ENCODE data around the gene ADGRG2.

Gene ADGRG2

DNA sequence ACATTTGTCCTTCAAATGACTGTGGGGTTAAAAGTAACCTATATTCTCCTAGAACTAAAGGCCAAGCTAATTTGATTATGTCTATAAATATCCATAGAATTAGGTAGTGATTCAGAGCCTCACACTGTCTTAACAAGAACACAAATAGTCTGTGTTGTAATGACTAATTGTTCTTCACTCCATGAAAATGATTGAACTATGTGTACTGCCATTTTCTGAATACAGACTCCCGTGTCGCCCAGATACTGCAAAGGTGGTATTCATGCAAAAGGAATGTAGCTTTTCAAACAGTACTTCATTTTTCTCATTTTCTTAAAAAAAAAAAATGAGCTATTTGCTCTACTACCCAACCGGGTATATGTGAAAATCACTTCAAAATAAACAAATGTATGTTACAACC lies 127.0 kb downstream of the ADGRG2 start:
- DNase-seq = no peak

DNA sequence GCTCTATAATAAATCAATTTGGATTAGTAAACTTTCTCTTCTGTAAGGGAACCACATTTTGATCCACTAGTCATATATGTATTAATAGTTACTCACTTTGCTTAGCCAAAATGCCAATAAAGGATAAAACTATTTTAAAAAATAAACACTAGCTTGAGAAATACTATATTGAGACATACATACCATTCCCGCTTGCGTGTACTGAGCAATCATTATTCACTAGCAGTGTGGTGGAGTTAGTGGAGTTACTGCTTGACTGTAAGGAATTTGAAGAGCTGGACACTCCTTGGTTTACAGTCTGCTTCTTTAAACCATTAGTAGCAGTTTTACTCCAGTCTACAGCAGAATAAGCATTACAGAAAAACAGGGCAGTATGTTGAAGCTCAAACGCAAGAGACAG lies 127.6 kb downstream of the ADGRG2 start:
- no peak for DNase-seq

DNA sequence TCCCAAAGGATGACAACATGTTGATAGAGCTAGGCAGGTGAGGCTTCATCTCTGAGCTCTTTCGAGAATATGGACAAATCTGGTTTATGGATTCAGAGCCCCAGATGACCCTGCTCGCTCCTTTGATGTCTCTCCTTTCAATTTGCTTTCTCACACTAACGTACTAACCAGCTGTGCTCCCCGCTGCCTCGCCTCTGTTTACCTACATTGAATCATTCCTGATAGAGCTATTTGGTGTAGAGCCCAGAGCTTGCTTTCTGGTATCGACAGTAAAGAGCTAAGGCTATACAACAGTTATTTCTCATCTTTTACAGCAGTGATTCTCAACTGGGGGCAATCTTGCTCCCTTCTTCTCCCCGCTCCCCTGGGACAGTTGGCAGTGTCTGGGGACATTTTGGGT lies 129.4 kb downstream of the ADGRG2 start:
- DNase-seq = no peak

DNA sequence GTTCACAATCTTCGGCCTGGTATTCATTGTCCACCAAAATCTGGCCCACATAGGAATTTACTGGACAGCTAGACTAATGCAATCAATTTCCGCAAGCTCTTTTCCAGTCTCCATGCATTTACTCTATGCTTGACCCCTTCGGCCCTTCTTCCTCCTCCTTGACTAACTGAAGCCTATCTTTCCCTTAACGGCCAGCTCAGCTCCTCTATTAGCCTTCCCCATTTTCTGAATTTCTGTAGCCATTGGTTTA lies 137.2 kb downstream of the ADGRG2 start:
- DNase-seq = no peak

DNA sequence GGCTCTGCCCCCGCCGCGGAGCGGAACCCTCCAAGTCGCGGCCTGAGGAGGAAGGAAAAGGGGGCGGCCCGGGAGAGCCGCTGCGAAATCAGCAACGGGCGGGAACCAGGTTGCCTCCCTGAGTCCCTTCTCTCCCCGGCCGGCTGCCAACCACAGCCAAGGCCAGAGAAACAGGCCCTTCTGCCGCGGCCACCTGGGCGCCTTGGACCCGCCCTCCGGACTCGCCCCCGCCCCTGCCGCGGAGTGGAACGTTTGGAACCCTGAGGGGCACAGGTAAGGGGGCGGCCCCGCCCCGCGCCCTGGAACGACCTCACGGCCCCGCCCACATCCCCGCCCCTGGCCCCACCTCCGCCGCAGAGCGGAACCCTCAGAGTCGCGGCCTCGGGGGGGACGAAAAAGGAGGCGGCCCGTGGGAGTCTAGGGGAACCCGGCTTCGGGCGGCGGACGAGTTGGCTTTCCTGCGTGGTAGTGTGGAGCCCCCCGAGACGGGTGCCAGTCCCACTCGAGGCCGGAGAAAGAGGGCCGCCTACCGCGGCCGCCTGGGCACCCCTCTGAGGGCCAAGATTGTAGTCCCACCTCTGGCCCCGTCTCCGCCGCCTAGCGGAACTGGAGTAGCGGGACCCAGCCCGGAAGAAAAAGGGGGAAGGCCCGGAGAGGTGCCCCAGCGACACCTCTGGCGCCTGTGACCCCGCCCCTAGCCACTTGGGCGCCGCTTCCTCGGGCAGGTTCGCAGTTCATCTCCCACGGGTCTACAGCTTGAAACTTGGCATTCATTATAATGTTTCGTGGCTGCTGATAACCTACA lies 137.7 kb downstream of the ADGRG2 start:
- DNase-seq = peak; percentile 86

DNA sequence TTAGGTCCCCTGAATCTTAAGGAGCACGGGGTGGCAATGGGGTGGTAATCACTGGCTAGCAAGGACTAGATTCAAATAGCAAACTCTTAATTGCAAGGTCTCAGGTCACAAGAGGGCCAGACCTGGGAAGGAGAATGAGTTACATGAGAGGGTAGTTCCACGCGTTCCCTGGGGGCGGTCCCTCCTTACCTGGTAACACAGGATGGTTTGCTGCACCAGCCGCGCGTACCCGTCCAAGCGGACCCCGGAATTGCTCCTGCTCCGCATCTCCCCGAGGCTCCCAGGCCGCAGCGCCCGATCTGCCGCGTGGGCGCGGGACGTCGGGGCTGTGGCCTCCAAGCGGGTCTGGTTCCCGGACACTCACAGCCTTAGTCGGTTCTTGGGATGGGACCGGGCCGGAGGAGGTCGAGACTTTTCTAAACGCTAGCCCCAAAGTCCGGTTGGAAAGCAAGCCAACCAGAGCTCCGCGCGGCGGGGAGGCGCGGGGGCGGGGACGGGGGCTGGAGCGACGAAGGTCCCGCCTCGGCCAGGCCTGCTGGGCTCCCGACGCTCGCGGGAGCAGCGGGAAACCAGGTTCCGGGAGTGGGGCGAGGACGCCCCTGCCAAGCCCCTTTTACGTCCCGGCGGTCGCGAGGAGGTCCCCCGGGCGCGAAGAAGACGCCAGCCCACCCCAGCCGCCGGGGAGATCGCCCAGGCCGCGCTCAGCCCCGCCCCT lies 138.4 kb downstream of the ADGRG2 start, which contains the start of gene PHKA2:
TSS of gene PHKA2 (minus strand) at position 449 of the 715 bp plus-strand sequence. CDS start at position 267, 182 bp downstream.
- no peak for DNase-seq

DNA sequence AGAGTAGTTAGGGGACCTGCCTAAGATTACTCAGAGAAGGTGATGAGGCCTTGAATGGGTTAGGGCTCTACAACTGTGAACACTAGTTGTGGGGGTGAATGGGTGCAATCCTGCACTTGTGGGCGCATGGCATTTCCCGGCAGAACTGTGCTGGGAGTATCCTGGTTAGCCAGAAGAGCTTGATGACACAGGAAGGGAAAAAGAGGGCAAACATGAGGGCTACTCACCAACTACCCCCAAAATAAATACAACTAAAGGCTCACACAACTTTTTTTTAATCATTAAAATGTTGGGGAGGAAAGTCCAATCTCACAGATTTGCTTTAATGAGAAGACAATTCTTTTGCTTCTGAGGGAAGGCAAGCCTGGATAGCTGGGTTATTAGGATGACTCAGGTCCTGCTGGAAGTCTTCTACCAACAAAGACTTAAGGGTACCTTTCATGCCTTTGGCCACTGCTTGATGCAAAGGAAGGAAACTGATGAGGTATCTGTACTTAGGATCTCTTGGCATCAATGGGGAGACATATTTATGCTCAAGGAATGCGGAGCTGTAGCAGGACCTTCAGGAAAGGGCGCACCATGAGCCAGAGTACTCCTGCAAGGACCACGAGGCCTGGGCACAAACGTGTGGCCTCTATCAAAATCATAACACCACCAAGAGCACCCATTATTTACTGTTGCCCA lies 141.0 kb downstream of the ADGRG2 start:
- no peak for DNase-seq

DNA sequence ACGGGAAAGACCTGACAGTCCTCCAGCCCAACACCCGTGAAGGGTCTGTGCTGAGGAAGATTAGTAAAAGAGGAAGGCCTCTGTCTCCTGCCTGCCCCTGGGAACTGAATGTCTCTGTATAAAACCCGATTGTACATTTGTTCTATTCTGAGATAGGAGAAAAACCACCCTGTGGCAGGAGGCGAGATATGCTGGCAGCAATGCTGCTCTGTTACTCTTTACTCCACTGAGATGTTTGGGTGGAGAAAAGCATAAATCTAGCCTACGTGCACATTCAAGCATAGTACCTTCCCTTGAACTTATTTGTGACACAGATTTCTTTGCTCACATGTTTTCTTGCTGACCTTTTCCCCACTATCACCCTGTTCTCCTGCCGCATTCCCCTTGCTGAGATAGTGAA lies 142.0 kb downstream of the ADGRG2 start:
- peak; percentile 51 for DNase-seq

DNA sequence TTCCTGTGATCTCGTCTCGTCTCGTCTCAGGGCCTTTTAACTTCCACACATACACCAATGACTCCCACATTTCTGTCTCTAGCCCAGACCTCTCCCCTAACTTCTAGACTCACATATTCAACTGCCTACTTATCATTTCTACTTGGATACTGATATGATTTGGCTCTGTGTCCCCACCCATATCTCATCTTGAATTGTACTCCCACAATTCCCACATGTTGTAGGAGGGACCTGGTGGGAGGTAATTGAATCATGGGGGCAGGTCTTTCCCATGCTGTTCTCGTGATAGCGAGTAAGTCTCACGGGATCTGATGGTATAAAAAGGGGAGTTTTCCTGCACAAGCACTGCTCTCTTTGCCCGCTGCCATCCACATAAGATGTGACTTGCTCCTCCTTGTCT lies 147.3 kb downstream of the ADGRG2 start:
- no peak for DNase-seq

DNA sequence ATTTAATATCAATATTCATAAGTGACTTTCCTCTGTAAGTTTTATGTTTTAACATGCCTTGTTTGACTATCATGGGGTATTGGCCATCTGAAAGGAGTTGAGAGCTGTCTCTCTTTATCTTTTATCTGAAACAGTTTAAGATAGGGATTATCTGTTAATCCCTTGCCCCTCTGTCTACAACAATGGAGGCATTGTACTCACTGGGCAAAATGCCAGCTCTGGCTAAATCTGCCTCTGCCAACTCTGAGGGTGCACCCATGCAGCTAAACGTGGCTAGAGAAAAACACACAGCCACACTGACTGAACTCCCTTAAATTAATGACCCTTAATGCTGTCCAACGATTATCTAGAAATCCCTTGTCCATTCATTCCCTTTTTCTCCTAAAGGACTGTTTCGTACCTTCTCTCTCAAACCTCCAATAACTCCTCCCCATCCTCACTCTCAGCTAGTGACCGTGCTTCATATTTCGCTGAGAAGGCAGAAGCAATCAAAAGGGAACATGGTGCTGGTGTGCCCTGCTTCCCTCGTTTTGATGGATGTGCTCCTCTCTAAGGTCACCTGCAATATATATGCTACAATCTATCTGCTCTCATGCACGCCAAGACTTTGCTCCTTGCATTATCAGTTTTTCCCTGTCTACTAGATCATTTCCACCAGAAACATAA lies 148.6 kb downstream of the ADGRG2 start:
- peak; percentile 71 for DNase-seq

DNA sequence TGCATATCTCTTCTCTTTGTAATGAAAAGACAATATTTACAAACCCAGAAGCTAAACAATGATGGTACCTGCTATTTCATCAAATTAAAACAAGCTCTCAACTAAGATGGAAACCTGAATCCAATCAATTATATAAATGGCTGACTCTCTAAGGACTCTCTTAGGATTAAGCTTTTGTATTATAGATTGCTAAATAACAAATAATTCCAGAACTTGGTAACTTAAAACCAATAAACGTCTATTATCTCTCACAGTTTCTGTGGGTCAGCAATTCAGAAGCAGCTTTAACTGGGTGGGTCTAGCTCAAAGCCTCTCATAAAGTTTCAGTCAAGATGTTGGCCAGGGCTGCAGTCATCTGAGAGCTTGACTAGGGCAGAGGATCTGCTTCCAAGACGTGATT lies 150.8 kb downstream of the ADGRG2 start:
- DNase-seq = no peak

DNA sequence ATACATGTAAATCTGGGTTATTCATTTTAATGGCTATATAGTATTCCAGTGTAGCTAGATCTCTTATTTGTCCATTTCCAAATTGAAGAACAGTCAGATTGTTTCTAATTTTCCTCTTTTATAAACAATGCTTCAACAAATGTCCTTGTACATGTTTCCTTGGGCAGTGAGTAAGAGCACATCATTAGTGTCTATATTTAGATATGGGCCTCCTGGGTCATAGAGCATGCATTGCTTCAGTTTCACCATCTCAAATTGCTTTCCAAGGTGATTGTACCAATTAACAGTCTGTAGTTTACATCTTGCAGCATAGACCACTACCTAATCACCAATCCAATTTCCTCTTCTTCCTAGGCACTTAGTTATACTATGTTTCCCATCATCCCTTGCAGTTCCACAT lies 151.8 kb downstream of the ADGRG2 start:
- no peak for DNase-seq

DNA sequence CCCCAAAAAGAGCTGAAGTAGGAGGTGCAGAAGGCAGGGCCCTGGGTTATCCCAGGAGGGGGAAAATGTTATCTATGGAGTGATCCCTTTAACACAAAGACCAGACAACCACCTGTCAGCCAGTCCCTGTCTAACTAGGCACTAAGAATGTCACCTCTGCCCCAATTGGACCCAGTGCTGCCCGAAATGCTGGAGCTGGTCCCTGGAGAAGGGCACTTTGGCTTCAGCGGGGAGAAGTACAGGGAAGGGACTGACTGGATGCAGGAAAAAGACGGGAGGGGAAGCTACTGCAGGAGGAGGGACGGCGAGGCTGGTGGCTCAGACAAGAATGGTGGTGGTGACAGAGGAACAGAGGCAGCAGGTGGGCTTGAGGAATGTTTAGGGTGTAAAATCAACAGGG lies 155.6 kb downstream of the ADGRG2 start:
- DNase-seq = no peak

DNA sequence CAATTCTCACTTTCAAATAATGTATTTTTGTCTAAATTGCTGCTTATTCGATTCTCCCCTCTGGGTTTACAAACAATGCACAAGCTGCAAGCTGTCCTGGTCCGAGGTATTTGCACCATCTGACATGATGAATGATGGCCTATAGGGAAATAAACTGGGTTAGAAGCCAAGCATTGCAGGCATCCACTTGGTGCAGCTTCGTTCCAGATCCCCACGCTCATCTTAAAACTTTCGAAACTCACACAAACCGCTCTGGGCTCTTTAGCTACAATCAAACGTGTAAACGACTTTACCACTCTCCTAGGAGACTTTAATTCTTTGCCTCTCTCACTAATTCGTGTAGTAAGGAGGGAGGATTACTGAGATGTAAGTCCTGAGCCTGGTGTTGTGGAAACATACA lies 157.4 kb downstream of the ADGRG2 start:
- DNase-seq = no peak

DNA sequence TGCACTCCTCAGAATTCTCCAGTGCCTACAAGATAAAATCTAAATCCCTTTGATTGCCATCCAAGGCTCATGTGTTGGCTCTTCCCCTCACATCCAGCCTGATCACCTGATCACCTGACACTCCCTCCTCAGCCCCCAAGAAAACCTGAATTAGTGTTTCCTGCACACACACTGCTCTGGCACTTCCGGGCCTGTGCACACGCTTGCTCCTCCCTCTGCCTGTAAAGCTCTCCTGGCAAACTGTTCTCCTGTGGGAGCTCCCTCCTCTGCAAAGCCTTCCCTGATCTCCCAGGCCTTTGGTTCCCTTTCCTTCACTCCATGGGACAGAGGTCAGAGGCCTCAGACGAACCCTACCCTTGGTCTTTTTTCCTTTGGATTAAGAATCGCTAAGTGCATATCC lies 158.2 kb downstream of the ADGRG2 start:
- DNase-seq = no peak

DNA sequence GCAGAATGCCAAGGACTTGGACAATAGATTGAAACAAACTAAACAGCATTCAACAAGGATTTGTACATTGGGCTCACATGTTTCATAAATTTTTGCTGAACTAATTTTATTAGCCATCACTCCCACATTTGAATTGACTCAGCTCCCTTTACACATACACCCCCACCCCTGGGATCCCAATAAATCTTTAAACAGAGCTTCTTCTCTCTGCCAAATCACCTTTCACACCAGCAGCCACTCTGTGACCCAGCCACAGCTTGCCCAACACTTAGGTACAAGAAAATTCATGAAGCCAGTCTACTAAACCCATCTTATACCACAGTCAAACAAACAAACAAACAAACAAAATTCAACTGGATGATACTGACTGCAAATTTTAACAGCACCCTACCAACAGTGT lies 159.9 kb downstream of the ADGRG2 start:
- DNase-seq = no peak

DNA sequence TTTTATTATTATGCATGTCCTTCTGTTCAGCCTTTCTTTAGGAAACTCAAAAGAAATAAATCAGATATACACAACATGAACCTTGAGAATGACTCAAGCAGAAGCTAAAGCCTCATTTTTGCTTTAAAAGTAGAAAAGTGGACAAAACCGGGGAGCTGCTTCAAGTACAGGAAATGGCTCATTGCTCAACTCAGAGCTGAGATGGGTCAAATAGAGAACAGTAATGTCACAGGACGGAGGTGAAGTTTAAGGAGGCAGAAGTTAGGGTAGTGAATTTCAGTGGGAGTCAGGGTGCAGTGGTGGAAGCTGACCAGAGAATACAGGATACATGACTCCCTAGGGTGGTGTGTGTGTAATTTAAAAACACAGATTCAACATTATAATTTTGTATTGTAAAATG lies 160.6 kb downstream of the ADGRG2 start:
- DNase-seq = peak; percentile 29

DNA sequence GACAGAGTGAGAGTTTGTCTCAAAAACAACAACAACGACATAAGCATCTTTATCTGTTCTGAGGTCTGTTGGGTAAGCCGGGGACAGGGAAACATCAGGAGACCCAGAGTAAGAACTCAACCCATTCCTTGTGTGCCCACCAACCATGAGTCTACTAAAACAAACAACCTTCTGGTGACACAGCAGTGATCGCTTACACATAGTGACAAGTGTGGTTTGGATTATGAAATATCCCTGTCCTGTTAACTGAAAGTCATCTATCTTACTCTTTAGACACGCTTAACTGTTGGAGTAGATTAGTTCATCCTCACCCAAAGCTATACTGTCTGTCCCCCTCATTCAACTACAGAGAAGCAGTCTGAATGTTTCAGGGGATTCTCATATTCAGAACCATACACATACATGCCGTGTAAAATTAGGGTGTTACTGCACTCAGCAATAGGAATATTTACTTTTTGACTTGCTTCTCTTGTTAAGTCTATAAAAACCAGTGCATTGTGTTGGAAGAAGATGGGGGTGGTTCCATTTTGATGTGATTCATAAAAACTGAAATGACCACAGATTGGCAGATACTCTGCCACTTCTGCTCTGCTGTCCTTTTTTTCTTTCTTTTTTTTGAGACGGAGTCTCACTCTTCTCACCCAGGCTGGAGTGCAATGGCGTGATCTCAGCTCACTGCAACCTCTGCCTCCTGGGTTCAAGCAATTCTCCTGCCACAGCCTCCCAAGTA lies 165.8 kb downstream of the ADGRG2 start:
- peak; percentile 51 for DNase-seq

DNA sequence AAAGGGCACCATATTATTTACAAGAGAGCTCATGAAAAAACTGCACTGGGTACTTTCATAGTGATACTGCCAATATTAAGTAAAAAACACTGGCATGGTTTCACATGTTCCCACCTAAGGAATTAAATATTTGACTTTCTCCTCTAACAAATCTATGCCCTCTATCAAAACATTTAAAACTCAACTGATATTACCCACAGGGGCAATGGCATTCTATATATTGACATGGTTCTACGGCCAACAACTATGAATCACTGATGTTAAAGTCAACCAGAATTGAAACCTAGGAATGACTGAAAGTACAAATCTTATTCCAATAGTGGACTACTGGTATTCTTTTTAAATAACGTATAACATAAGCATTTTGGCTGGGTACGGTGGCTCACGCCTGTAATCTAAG lies 166.6 kb downstream of the ADGRG2 start:
- DNase-seq = no peak

DNA sequence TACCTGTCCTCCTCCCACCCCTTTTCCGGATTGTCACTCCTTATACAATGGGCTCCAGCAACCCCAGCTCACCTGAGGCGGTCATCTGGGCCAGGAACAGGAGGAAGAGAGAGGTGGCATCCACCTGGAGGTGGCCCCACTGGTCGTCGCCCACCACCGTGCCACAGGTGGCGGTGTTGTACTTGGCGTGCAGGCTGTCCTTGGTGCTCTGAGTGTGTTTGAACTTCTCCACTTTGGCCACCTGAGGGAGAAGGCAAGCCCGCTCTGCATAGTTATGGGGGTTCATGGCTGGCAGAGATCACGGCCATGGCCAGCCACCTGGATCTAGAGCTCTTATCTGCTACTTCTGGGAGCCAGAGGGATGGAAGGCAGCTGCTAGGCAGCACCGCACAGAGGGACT lies 171.2 kb downstream of the ADGRG2 start:
- peak; percentile 31 for DNase-seq

DNA sequence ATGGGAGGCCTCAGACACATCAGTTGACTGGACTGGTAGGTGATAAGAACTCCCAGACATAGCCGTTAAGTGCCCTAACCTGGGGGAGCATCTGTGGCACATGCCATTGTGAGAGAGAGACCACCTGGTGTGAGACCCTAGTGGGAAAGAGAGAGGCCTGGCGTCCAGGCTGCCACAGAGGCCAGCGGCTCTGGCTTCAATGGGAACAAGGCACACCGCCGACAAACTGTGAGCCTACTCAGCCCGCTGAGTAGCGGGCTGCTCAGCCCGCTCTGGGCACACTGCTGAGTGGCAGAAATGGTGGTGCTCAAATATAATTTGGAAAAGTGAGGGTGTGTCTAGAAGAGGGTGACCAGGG lies 172.3 kb downstream of the ADGRG2 start:
- no peak for DNase-seq

DNA sequence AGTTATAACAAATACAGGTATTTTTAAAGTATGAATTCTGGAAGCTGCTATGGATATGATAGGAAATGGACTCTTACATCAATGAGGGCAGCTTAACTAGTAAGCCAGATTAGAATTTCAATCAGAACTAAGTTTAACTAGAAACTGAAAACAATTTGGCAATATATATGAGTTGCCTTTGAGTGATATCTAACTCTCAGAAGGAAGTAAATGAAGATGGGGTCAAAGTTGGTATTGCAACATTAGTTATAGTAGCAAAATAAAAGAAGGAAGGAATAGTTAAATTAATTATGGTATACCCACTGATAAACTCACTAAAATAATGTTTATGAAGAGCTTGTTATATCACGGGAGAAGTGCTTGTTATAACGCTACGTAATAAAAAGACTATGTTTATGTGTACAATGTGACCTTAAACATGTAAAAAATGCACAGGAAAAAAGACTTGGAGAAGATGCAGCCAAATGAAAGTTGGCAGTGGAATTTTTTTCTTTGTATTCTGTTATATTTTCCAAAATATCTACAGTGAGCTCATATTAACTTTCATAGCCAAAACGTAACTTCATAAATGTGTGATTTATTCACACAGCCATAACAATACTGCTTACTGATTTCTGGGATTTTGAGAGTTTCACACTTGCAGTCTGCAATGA lies 172.9 kb downstream of the ADGRG2 start:
- no peak for DNase-seq

DNA sequence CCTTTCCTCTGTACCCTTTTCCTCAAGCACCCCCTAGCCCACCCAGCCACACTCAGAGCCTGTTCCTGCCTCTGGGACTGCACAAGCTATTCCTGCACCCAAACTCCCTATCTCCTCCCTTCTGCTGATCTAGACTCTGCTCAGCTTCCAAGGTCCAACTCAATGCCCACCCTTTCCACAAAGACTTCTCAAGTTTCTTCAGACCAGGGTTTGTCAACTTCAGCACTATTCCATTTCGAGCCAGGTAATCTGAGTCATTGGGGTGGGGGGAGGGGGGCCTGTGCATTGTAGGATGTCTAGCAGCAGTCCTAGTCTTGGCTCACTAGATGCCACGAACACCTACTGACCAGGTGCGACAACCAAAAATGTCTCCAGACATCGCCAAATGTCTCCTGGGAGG lies 175.7 kb downstream of the ADGRG2 start:
- DNase-seq = no peak

Measured in hematopoietic multipotent progenitor cell treated with erythropoietin and hydrocortisone succinate and interleukin-3 and kit ligand, for 6 days (in vitro differentiated cells).